Mucosa of stomach (tissue), 1 donor: ENCODE measurements around the gene FRY.

Experiments
- H3K27me3 ChIP-seq: one replicate; pipeline ENCODE4 v1.7.0; 2013; ENCODE audit warnings: mild to moderate bottlenecking, low read length; ENCODE audit not compliant: control insufficient read depth, insufficient read depth
- H3K36me3 ChIP-seq: one replicate; pipeline ENCODE4 v1.7.0; 2013; ENCODE audit warnings: low read length; ENCODE audit not compliant: control insufficient read depth, insufficient read depth
- H3K4me1 ChIP-seq: one replicate; pipeline ENCODE4 v1.7.0; 2013; ENCODE audit warnings: mild to moderate bottlenecking, low read length; ENCODE audit not compliant: control insufficient read depth, insufficient read depth
- H3K4me3 ChIP-seq: one replicate; pipeline ENCODE4 v1.7.0; 2013; ENCODE audit warnings: low read length
- H3K9ac ChIP-seq: one replicate; pipeline ENCODE4 v1.7.0; 2013; ENCODE audit warnings: mild to moderate bottlenecking, low read length, moderate library complexity
- H3K9me3 ChIP-seq: one replicate; pipeline ENCODE4 v1.7.0; 2013; ENCODE audit warnings: mild to moderate bottlenecking, low read length, moderate library complexity; ENCODE audit not compliant: control insufficient read depth
- donor health status: Pancreatic carcinoma.

The FRY gene

DNA sequence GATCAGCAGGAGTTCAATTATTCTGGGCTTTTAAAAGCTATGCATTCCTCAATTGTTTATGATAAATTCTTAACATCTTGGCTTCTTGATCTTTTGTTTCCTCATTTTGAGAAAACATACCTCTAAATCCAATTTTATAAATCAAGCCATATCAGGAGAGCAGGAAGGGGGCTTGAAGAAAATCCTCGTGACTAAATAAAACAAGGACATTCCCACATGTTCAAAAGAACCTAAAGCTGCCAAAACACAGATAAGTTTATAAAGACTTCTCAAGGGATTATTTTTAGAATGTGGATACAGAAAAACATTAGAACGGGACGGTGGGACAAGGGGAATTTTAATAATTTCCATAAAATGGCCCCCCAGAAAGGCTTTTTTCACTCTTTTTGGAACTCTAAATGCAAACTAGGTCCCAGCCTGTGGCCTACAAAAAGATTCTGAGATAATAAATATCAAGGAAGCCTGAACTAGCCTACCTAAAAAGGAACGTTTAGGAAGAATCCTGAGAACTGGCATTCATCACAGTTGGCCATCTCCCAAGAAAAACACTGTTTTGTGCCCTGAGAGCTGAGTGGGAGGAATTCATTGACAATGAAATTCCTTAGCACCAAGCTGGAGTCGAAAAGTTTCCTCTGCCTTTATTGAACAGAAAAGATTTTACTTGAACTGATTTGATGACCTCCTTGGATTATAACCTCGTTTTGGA is 253.5 kb downstream of the FRY start:
- Histone ChIP-seq H3K27me3 (no peaks in the 10 kb centered on the region), H3K4me1 (peaks cover 6% of the 10 kb centered on the region), H3K4me3 (no peak overlapping the region), H3K9ac (no peak overlapping the region), H3K9me3 (no peaks in the 10 kb centered on the region), H3K36me3 (no peaks in the 10 kb centered on the region)

- Histone ChIP-seq H3K4me1 (peaks cover 6% of the 10 kb centered on the region), H3K9me3 (no peaks in the 10 kb centered on the region), H3K4me3 (no peak overlapping the region), H3K36me3 (no peaks in the 10 kb centered on the region), H3K9ac (no peak overlapping the region), H3K27me3 (no peaks in the 10 kb centered on the region)
Measured at GRCh38 chr13:32285633-32285965, 254.0 kb downstream of the FRY start.

- H3K9ac ChIP-seq: no peak overlapping the region
- H3K27me3 ChIP-seq: no peaks in the 10 kb centered on the region
Measured at GRCh38 chr13:32297206-32297605, 265.6 kb downstream of the FRY start.

DNA sequence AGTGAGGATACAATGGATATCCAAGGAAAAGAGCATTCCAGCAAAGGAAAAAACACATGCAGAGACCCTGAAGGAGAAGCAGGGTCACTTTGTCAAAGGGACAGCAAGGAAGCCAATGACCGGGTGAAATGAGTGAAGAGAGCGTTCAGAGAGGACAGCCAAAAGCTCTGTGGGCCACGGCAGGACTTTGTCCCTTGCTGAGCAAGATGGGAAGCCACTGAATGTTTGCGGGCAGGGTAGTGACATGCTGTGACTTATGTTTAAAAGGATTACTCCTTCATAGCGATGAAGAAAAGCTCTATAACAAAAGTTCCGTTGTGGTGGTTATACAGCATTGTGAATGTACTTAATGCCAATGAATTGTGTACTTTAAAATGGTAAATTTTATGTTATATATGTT is 267.1 kb downstream of the FRY start:
- no peaks in the 10 kb centered on the region for H3K27me3 ChIP-seq
- peaks cover 3% of the 10 kb centered on the region for H3K36me3 ChIP-seq
- no peaks in the 10 kb centered on the region for H3K4me1 ChIP-seq
- no peaks in the 10 kb centered on the region for H3K9me3 ChIP-seq
- H3K4me3 ChIP-seq: no peak overlapping the region
- H3K9ac ChIP-seq: no peak overlapping the region

More at GRCh38 chr13:32297206-32297605, 265.6 kb downstream of the FRY start:
- H3K36me3 ChIP-seq: peaks cover 3% of the 10 kb centered on the region
- no peaks in the 10 kb centered on the region for H3K4me1 ChIP-seq
- no peak overlapping the region for H3K4me3 ChIP-seq
- no peaks in the 10 kb centered on the region for H3K9me3 ChIP-seq

- Histone ChIP-seq H3K27me3 (no peaks in the 10 kb centered on the region), H3K4me1 (no peaks in the 10 kb centered on the region), H3K4me3 (no peak overlapping the region), H3K36me3 (peaks cover 3% of the 10 kb centered on the region), H3K9ac (no peak overlapping the region), H3K9me3 (no peaks in the 10 kb centered on the region)
Measured at GRCh38 chr13:32299893-32300292, 268.3 kb downstream of the FRY start.

DNA sequence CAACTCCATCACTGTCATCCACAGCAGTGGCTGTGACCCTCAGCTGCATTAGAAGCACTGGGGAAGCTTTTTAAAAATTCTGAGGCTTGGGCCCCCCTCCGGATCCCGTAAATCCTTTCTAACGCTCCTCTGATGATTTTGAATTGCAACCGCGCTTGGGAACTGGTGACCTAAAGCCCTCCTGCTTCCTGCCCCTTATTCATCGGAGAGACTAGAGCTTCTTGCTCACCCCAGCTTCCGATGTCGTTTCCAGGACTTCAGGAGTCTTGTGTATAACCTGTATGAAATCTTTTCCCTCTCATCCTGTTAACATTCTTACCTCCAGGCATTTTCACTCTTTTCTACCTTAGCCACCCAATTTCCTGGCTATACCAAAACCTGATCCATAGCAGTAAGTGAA is 268.8 kb downstream of the FRY start:
- H3K4me1 ChIP-seq: no peaks in the 10 kb centered on the region
- no peaks in the 10 kb centered on the region for H3K27me3 ChIP-seq
- no peaks in the 10 kb centered on the region for H3K9me3 ChIP-seq
- H3K36me3 ChIP-seq: peaks cover 2% of the 10 kb centered on the region
- no peak overlapping the region for H3K4me3 ChIP-seq
- no peak overlapping the region for H3K9ac ChIP-seq

DNA sequence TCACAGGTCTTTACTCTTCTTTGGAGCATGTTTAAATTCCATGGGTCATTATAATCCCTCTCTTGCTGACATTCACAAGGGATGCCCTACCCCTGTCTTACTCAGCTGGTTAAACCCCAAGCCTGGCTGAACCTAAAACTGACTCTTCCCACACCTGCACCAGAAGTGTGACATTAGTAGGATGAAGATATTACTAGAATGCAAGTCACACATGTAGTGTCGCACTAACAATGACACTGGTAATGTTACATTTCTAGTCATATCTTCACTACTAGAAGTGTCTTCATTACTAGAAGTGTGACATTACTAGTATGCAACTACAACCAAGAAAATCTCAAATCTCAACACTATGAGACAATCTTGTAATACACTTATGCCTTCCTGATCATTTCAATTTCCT is 269.3 kb downstream of the FRY start:
- Histone ChIP-seq H3K9me3 (no peaks in the 10 kb centered on the region), H3K27me3 (no peaks in the 10 kb centered on the region), H3K9ac (no peak overlapping the region), H3K4me3 (no peak overlapping the region), H3K36me3 (no peaks in the 10 kb centered on the region), H3K4me1 (no peaks in the 10 kb centered on the region)

DNA sequence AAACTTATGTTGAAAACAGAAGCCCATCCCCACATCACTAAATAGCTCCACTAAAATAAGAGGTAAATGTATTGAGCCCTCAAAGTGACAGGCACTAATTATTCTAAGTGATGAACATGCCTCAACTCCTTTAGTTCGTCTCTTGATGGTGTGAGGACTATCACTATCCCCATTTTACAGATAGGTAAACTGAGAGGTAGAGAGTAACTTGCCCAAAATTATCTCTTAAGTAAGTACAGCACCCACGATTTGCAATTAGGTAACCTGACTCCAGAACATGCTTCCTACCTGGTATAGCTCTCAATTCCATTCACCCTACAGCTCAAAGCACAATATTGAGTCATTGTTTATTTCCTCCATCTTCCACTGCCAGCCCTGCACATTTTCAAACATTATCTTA is 270.9 kb downstream of the FRY start:
- Histone ChIP-seq H3K4me1 (no peaks in the 10 kb centered on the region), H3K27me3 (no peaks in the 10 kb centered on the region), H3K9me3 (no peaks in the 10 kb centered on the region), H3K36me3 (no peaks in the 10 kb centered on the region), H3K4me3 (no peak overlapping the region), H3K9ac (no peak overlapping the region)

GRCh38 chr13:32305646-32306045 is 274.1 kb downstream of the FRY start:
- Histone ChIP-seq H3K9me3 (no peaks in the 10 kb centered on the region), H3K9ac (no peak overlapping the region), H3K36me3 (no peaks in the 10 kb centered on the region), H3K4me3 (no peak overlapping the region), H3K4me1 (peaks cover 10% of the 10 kb centered on the region), H3K27me3 (no peaks in the 10 kb centered on the region)

DNA sequence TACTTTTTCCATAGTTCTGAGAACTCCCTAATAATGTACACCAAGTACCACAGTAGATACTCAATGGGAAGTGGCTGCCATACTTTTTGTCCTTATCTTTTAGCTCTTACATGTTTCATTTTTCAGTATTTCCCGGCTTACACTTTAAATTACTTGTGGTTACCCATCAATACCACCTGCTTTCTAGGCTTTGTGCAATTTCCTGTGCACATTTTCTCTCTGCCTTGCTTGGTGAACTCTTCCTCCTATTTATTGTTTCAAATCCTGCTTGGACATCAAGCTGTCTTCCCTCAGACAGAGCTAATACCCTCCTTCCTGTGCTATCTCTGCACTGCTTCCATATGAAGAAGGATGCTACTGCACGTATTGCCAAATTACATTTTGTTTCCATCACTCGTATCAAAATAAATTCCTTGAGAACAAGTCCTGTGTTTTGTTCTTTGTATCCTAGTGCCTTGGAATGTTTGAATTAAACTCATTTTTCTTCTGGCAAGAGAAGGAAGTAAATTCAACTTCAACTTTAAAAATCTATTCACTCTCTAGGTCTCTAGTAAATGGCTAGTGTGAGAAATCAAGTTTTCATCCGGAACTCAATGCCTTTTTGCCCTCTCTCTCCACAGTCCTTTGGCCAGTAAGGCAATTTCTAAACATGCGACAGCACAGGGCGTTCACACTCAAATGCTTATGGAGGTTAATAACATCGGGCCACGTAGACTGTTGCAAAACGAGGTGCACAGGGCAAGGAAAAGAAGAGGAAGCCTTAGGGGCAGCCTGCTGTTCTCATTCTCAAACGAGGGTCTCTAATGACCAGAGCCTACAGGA is 277.9 kb downstream of the FRY start:
- no peaks in the 10 kb centered on the region for H3K9me3 ChIP-seq
- no peaks in the 10 kb centered on the region for H3K36me3 ChIP-seq
- no peak overlapping the region for H3K4me3 ChIP-seq
- H3K9ac ChIP-seq: peak overlapping the region; percentile 19
- H3K27me3 ChIP-seq: no peaks in the 10 kb centered on the region
- H3K4me1 ChIP-seq: peaks cover 10% of the 10 kb centered on the region

DNA sequence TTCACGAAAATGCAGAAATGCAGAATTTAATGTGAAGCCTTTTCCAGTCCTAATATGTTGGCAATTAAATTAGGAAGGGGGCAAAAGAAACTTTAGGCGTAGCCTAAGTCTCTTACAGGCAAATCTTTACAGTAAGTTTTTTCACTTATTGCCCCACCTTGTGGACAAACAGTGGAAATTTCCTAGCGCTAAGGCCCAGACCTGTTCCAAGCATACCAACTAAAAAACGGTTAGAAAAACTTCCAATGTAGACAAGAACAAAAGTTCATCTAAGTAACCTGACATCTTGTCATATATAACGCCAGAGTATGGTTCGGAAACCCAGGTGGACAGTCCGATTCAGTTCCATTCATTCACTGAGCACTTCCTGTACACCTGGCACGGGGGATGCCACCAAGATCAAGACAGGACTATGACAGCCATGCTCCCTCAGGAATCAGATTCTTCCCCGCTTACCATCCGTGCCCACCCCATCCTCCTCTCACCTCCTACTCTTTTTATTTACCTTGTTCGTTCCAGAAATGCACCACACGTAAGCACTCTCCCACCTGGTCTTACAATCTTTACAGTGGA is 278.6 kb downstream of the FRY start:
- H3K9ac ChIP-seq: peak overlapping the region; percentile 19
- peaks cover 10% of the 10 kb centered on the region for H3K4me1 ChIP-seq
- no peaks in the 10 kb centered on the region for H3K9me3 ChIP-seq
- no peaks in the 10 kb centered on the region for H3K27me3 ChIP-seq
- no peak overlapping the region for H3K4me3 ChIP-seq
- H3K36me3 ChIP-seq: no peaks in the 10 kb centered on the region

- Histone ChIP-seq H3K4me3 (no peak overlapping the region), H3K27me3 (no peaks in the 10 kb centered on the region), H3K36me3 (no peaks in the 10 kb centered on the region), H3K4me1 (peaks cover 10% of the 10 kb centered on the region), H3K9me3 (no peaks in the 10 kb centered on the region), H3K9ac (no peak overlapping the region)
Measured at GRCh38 chr13:32311188-32311897, 279.8 kb downstream of the FRY start.
